Ovary (tissue), 3 donors: Measurements from ENCODE around the gene BTBD9.

Source experiments
- CTCF ChIP-seq, 3 donors: fragments of 450-650 bp in 2 of 3; fragments of 200-600 bp in 1 of 3; IDR thresholded peaks; one replicate each; pipeline versions ENCODE4 v1.5.1 to v1.8.0; 2016 to 2022; ENCODE audit warnings: antibody characterized with exemption in 3 of 3, mild to moderate bottlenecking in 1 of 3
- EP300 ChIP-seq: sonication (generic); formaldehyde crosslinking; IDR thresholded peaks from one replicate; pipeline ENCODE4 v1.6.1; 2017; ENCODE audit warnings: antibody characterized with exemption
- POLR2A ChIP-seq: fragments of 450-650 bp; IDR thresholded peaks from one replicate; pipeline ENCODE4 v1.6.1; 2017; ENCODE audit warnings: antibody characterized with exemption, mild to moderate bottlenecking, moderate library complexity
- donor health status: DM: no; HTN: no; CAD: no.

DNA sequence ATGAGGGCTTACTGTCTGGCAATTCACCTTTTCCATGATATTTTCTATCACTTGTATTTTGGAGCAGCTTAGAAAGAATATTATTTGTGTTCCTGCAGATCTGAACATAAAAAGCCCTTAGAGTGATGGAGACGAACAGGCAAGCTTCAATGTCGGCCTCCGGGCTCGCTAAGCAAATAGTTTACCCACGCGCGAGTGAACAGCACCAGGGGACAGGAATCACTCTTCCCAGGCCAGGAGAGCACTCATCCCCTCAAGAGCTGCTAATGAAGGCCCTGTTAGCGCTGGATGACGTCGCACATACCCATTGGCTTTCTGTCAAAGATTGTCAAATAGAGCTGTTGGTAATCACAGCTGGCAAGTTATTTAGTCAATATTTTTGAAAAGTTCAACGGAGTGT, 424.5 kb downstream of the BTBD9 start:
- no peak for TF ChIP-seq CTCF (IDR thresholded peaks at IDR 0.05)
- no peak for TF ChIP-seq POLR2A
- TF ChIP-seq EP300 = no peak
